GM18858 (cell line): ENCODE data around the gene PDE1A.
A peak's percentile ranks its signal among the peaks of the same experiment; 100 is the strongest.

ENCODE experiments used
- ATAC-seq: cut with Tn5 transposase; IDR thresholded peaks from one replicate; pipeline ENCODE4 v1.9.1; 2021; ENCODE audit not compliant: unreplicated experiment

The PDE1A gene

GRCh38 chr2:182426918-182427240, at the start of gene PDE1A:
TSS of gene PDE1A (minus strand) at chr2:182427036.
- no peak for ATAC-seq

GRCh38 chr2:182473635-182474034, 46.8 kb upstream of the PDE1A start:
- no peak for ATAC-seq

- ATAC-seq = no peak
Observed at GRCh38 chr2:182463760-182464159, 36.9 kb upstream of the PDE1A start.

GRCh38 chr2:182456784-182457183, 29.9 kb upstream of the PDE1A start:
- ATAC-seq = no peak

- no peak for ATAC-seq
Observed at GRCh38 chr2:182452456-182452990, 25.7 kb upstream of the PDE1A start.

GRCh38 chr2:182448371-182448770, 21.5 kb upstream of the PDE1A start:
- ATAC-seq = no peak

GRCh38 chr2:182447863-182448262, 21.0 kb upstream of the PDE1A start:
- no peak for ATAC-seq

GRCh38 chr2:182447163-182447562, 20.3 kb upstream of the PDE1A start:
- no peak for ATAC-seq

- no peak for ATAC-seq
Observed at GRCh38 chr2:182446087-182446486, 19.3 kb upstream of the PDE1A start.

GRCh38 chr2:182445391-182445965, 18.6 kb upstream of the PDE1A start:
- no peak for ATAC-seq

- no peak for ATAC-seq
Observed at GRCh38 chr2:182444806-182445205, 18.0 kb upstream of the PDE1A start.

- ATAC-seq = peak; percentile 80
Observed at GRCh38 chr2:182444170-182444569, 17.3 kb upstream of the PDE1A start.

GRCh38 chr2:182436252-182436651, 9.4 kb upstream of the PDE1A start:
- no peak for ATAC-seq

GRCh38 chr2:182435754-182436153, 8.9 kb upstream of the PDE1A start:
- no peak for ATAC-seq

- no peak for ATAC-seq
Observed at GRCh38 chr2:182432051-182432450, 5.2 kb upstream of the PDE1A start.

GRCh38 chr2:182428476-182428875, 1.6 kb upstream of the PDE1A start:
- ATAC-seq = no peak

GRCh38 chr2:182426082-182426917, 536 bp downstream of the PDE1A start:
- ATAC-seq = no peak

- no peak for ATAC-seq
Observed at GRCh38 chr2:182422864-182423263, 4.0 kb downstream of the PDE1A start.

GRCh38 chr2:182420669-182421068, 6.2 kb downstream of the PDE1A start:
- no peak for ATAC-seq

- no peak for ATAC-seq
Observed at GRCh38 chr2:182416861-182417260, 10.0 kb downstream of the PDE1A start.

- ATAC-seq = no peak
Observed at GRCh38 chr2:182416191-182416590, 10.6 kb downstream of the PDE1A start.

- ATAC-seq = no peak
Observed at GRCh38 chr2:182415771-182416170, 11.1 kb downstream of the PDE1A start.
